ENCODE results near the gene CNTNAP4.

- no peak for TF ChIP-seq CTCF (conservative IDR thresholded peaks at IDR 0.05; ENCODE audit: low read depth, low read length)
- TF ChIP-seq EZH2 (IDR thresholded peaks at IDR 0.05; ENCODE audit: low read length, unreplicated experiment) = no peak
- TF ChIP-seq EZH2phosphoT487 (IDR thresholded peaks at IDR 0.05; ENCODE audit: borderline replicate concordance, low read length) = no peak
These were observed 109.6 kb downstream of the CNTNAP4 start for GRCh38 chr16:76386784-76387183.

Measured in PC-3 (cell line).